GM12874 (cell line): ENCODE data around the gene SDCCAG8.

Experiments used
- CTCF ChIP-seq: IDR thresholded peaks from 2 replicates; pipeline ENCODE4 v1.5.1; 2011; ENCODE audit warnings: low read depth, mild to moderate bottlenecking, control low read depth, low read length, moderate library complexity; ENCODE audit not compliant: insufficient read depth

The SDCCAG8 gene

GRCh38 chr1:243454328-243454997 lies 198.6 kb downstream of the SDCCAG8 start:
- TF ChIP-seq CTCF, result no peak

GRCh38 chr1:243455760-243456651 lies 200.2 kb downstream of the SDCCAG8 start:
- no peak for TF ChIP-seq CTCF

GRCh38 chr1:243457363-243457982 lies 201.6 kb downstream of the SDCCAG8 start:
- no peak for TF ChIP-seq CTCF

GRCh38 chr1:243459059-243459458 lies 203.2 kb downstream of the SDCCAG8 start:
- no peak for TF ChIP-seq CTCF

GRCh38 chr1:243461700-243462099 lies 205.9 kb downstream of the SDCCAG8 start:
- no peak for TF ChIP-seq CTCF

GRCh38 chr1:243462929-243463697 lies 207.3 kb downstream of the SDCCAG8 start:
- TF ChIP-seq CTCF, result no peak
